ENCODE data around the gene UNG. TPM values are rescaled to one million over a fixed set of nuclear protein-coding genes. Genes with fewer than 3 reads are reported as not detected.

The UNG gene
- total RNA-seq, 1 donor from 2014 or later, result 13.3 TPM

DNA sequence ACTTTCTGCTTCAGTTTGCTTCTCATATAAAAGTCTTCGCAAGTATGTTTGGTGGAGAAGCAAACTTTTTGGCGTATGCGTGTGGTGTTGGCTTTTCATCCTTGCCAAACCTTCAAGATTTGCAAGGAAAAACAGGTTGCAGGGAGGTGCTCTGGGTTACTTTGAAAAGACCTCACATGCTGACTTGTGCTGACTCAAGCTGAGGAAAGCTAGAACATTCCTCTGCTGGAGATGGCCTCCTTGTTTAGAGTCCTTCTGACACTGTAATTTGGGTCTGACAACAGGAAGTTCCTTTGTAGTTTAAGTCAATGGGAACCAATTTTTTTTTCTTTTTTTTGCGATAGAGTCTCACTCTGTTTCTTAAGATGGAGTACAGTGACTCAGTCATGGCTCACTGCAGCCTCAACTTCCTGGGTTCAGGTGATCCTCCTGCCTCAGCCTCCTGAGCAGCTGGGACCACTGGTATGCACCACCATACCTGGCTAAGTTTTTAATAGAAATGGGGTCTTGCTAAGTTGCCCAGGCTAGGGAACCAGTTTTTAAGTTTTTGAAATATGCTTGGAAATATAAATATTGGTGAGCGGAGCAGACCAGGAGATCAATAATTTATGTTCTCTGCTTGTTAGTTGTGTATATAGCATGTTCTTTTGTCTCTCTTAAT lies 16.4 kb downstream of the UNG start:
- TF ChIP-seq, protein P1, sequence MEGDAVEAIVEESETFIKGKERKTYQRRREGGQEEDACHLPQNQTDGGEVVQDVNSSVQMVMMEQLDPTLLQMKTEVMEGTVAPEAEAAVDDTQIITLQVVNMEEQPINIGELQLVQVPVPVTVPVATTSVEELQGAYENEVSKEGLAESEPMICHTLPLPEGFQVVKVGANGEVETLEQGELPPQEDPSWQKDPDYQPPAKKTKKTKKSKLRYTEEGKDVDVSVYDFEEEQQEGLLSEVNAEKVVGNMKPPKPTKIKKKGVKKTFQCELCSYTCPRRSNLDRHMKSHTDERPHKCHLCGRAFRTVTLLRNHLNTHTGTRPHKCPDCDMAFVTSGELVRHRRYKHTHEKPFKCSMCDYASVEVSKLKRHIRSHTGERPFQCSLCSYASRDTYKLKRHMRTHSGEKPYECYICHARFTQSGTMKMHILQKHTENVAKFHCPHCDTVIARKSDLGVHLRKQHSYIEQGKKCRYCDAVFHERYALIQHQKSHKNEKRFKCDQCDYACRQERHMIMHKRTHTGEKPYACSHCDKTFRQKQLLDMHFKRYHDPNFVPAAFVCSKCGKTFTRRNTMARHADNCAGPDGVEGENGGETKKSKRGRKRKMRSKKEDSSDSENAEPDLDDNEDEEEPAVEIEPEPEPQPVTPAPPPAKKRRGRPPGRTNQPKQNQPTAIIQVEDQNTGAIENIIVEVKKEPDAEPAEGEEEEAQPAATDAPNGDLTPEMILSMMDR (IDR thresholded peaks at IDR 0.05), result no peak
- Mint-ChIP-seq H3K27ac (no peak overlapping the region), H3K27me3 (no peaks in the 10 kb centered on the region), H3K4me1 (peaks cover 6% of the 10 kb centered on the region), H3K9me3 (no peaks in the 10 kb centered on the region), H3K4me3 (no peak overlapping the region), H3K36me3 (ENCODE audit: low read depth) (peaks cover 6% of the 10 kb centered on the region)
- no peak for DNase-seq
- no peak for ATAC-seq (ENCODE audit: low read depth)
- intact Hi-C loops (cut with micrococcal nuclease), result loop anchor here (2.0 kb wide), 1 partner anchor 41 kb away; no protein-coding TSS in a partner anchor
- CTCF ChIA-PET, result interaction anchor here (1.6 to 2.6 kb wide), 2 partner anchors 15 to 280 kb away, joined by 4 to 19 read pairs; no protein-coding TSS in a partner anchor
- POLR2A ChIA-PET, result no interaction called here

DNA sequence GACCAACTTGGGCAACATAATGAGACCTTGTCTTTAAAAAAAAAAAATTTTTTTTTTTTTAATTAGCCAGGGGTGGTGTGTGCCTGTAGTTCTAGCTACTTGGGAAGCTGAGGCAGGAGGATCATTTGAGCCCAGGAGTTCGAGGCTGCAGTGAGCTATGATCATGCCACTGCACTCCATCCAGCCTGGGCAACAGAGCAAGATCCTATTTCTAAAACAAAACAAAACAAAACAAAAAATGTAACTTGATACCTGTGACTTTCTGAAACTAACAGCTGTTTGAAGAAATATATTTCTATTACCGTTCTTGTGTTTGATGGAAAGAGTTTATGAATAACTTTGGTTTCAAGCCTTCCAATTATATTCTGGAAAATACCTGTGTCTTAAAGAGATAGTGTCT lies 17.2 kb downstream of the UNG start:
- POLR2A ChIA-PET, result no interaction called here

DNA sequence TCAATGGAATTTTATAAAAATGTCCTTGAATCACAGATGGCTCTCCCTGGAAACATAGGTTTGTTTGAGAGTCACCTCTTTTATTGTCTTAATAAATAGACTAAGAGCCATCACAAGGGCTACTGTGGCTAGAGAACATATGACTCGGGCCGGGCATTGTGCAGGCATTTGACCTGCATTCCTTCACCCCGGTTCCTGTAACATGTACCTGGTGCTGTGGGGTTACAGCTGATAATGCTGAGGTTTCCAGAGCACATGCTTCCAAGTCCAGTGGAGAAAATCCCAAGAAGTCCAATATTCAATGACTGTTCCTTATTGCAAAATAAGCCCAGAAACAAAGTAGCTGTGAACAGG lies 18.0 kb downstream of the UNG start:
- Mint-ChIP-seq H3K36me3 (ENCODE audit: low read depth) (no peaks in the 10 kb centered on the region), H3K27me3 (no peaks in the 10 kb centered on the region), H3K4me3 (no peak overlapping the region), H3K9me3 (no peaks in the 10 kb centered on the region), H3K4me1 (peaks cover 6% of the 10 kb centered on the region), H3K27ac (no peak overlapping the region)
- TF ChIP-seq, protein P1 (IDR thresholded peaks at IDR 0.05), result no peak
- ChIA-PET POLR2A (no interaction called here), CTCF (interaction anchor here (1.3 kb wide), 1 partner anchor 8 kb away, joined by 3 read pairs; no protein-coding TSS in a partner anchor)
- DNase-seq (no peak), ATAC-seq (ENCODE audit: low read depth) (no peak)
- intact Hi-C loops (cut with micrococcal nuclease), result no loop called here

More for the DNA sequence above, 17.2 kb downstream of the UNG start:
- no peak overlapping the region for H3K4me3 Mint-ChIP-seq
- no peaks in the 10 kb centered on the region for H3K27me3 Mint-ChIP-seq
- H3K36me3 Mint-ChIP-seq (ENCODE audit: low read depth), result peaks cover 3% of the 10 kb centered on the region
- ATAC-seq (ENCODE audit: low read depth), result no peak
- intact Hi-C loops (cut with micrococcal nuclease), result no loop called here
- no peaks in the 10 kb centered on the region for H3K9me3 Mint-ChIP-seq
- H3K4me1 Mint-ChIP-seq, result peaks cover 6% of the 10 kb centered on the region
- H3K27ac Mint-ChIP-seq, result no peak overlapping the region
- TF ChIP-seq, protein P1 (IDR thresholded peaks at IDR 0.05), result no peak
- CTCF ChIA-PET, result interaction anchor here (1.3 to 1.6 kb wide), 2 partner anchors 9 to 279 kb away, joined by 3 to 4 read pairs; no protein-coding TSS in a partner anchor
- DNase-seq, result no peak

DNA sequence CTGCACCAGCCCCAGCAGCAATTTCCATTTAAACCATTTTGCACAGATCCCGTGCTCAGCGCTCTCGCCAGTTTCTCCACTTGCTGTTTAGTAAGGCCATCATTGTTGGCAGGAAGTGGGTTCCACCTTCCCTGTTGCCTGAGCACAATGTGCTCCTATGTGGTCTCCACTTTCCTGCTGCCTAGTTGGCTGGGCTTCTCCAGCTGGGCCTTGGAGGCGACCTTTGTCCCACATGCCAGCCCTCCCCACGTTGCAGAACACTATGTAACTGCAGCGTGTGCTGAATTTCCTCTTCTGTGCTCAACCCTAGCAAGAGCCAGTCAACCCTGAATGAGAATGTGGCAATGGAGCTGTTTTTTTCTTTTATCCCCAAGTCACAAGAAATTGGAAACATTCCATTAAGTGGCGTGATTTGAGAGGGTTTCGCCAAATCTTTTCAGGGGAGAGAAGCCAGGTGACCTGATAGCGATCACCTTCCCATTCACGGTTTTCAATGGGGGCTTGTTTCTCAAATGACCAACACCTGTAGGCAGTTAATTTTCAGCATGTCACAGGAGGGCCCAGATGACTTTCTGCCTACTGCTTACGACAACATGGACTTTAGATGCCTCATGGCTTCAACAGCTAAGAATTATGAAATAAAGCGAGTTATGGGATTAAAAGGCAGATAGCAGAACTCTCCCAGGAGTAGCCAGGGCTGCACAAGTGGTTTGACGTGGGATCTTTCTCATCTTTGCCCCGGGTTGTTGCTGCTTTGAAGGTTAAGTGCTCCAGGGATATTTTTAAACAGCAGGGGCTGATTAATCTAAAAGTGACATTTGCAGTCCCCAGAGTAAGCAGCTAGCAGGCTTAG lies 18.6 kb downstream of the UNG start, which contains the start of gene ACACB:
Gene ACACB (plus strand): TSS at position 830 of the 853 bp plus-strand sequence. CDS start 22,819 bp downstream, outside the sequence.
- H3K9me3 Mint-ChIP-seq, result no peaks in the 10 kb centered on the region
- peaks cover 6% of the 10 kb centered on the region for H3K4me1 Mint-ChIP-seq
- no peak within 1 kb of the TSS for H3K27ac Mint-ChIP-seq
- ATAC-seq (ENCODE audit: low read depth), result no peak
- DNase-seq, result no peak
- CTCF ChIA-PET, result interaction anchor here (1.1 kb wide), 1 partner anchor 12 kb away, joined by 3 read pairs; no protein-coding TSS in a partner anchor
- TF ChIP-seq, protein P1 (IDR thresholded peaks at IDR 0.05), result no peak
- intact Hi-C loops (cut with micrococcal nuclease), result no loop called here
- POLR2A ChIA-PET, result no interaction called here
- no peaks in the 10 kb centered on the region for H3K36me3 Mint-ChIP-seq (ENCODE audit: low read depth)
- no peak within 1 kb of the TSS for H3K4me3 Mint-ChIP-seq
- no peaks in the 10 kb centered on the region for H3K27me3 Mint-ChIP-seq

DNA sequence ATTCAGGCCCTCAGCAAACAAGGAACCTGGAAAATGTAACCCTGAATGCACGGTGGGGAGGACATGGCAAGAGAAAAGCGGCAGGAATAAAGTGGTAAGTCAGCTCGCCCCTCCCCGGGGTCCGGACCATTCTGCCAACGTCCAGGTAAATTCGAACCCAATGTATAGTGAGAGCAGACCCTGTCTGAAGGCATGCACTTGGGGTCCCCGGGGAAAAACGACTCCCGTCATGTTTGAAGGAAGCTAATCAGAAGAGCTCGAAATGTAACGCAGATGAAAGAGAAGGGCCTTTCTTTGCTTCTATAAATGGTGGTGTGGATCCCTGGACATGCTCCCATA lies 19.2 kb downstream of the UNG start:
- ChIA-PET CTCF (interaction anchor here (1.1 kb wide), 1 partner anchor 11 kb away, joined by 3 read pairs; no protein-coding TSS in a partner anchor), POLR2A (no interaction called here)
- TF ChIP-seq, protein P1 (IDR thresholded peaks at IDR 0.05), result no peak
- no peak overlapping the region for H3K27ac Mint-ChIP-seq
- H3K9me3 Mint-ChIP-seq, result no peaks in the 10 kb centered on the region
- no peak overlapping the region for H3K4me3 Mint-ChIP-seq
- DNase-seq, result no peak
- H3K4me1 Mint-ChIP-seq, result peaks cover 5% of the 10 kb centered on the region
- no peaks in the 10 kb centered on the region for H3K27me3 Mint-ChIP-seq
- intact Hi-C loops (cut with micrococcal nuclease), result no loop called here
- ATAC-seq (ENCODE audit: low read depth), result no peak
- H3K36me3 Mint-ChIP-seq (ENCODE audit: low read depth), result no peaks in the 10 kb centered on the region

Measured in activated B cell treated with CpG ODN at 0.5 μM for 24 hours (primary cell).